GM19397 (cell line): Measurements from ENCODE around the gene ITPR3.

Experiments
- ATAC-seq: cut with Tn5 transposase; IDR thresholded peaks from one replicate; pipeline ENCODE4 v1.9.1; 2021; ENCODE audit warnings: mild to moderate bottlenecking, moderate library complexity; ENCODE audit not compliant: unreplicated experiment

ITPR3 gene

DNA sequence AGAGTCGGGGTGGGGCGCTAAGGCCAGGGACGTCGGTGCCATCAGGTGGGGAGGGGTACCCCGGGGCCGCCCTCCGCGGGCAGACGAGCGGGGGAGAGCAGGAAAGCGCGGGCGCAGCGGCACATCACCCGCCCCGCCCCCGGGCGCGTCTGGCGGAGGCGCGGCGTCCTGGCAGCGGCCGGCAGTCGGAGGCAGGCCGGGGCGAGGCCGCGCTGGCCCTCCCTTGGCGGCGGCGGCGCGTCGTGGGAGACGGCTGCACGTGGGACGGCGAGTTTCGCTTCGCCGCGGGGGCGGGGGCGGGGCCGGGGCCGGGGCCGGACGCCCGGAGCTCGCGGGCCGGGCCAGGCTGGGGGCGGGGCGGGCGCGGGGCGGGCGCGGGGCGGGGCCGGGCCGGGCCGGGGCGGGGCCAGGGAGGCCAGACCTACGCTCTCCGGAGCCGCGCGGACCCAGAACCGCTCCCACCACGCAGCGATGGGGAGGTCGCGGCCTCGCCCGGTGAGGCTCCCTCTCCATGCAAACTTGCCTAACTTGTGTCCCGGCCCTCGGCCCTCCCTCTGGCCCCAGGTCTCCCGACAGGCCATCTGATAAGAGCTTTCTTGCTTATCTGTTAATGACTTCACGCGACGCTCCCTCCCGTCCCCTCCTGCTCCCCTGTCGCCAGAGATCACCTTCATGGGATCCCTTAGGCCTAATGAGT, 12.5 kb downstream of the ITPR3 start:
- no peak for ATAC-seq

DNA sequence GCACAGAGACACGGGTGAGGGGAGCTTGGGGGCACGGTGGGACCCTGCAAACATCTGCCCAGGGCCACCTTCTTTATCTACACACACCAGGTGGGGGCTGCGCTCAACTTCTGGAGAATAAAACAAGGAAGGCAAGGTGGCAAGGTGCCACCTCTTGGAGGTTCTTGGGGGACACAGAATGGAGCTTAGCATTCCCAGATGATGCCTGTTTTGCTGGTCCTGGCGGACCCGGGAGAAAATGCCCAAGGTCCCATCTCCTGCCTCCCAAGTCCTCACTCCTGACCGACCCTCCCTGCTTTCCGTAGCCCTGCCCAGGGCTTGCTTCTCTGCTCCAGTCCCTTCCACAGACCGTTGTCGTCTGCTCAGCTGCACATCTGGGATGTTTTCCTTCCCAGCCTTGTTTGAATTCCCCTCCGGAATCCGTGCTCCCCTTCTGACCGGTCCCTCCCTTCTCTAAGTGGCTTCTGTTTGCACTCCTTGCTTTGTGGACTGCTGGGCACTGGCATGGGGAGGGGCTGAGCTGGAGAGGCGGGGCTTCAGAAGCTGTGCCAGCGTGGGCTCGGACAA, 13.1 kb downstream of the ITPR3 start:
- ATAC-seq: no peak

GRCh38 chr6:33634946-33635345, 13.8 kb downstream of the ITPR3 start:
- ATAC-seq: no peak

- ATAC-seq: no peak
These were observed 15.5 kb downstream of the ITPR3 start for GRCh38 chr6:33636655-33637054.

GRCh38 chr6:33638556-33638955, 17.4 kb downstream of the ITPR3 start:
- ATAC-seq: no peak

DNA sequence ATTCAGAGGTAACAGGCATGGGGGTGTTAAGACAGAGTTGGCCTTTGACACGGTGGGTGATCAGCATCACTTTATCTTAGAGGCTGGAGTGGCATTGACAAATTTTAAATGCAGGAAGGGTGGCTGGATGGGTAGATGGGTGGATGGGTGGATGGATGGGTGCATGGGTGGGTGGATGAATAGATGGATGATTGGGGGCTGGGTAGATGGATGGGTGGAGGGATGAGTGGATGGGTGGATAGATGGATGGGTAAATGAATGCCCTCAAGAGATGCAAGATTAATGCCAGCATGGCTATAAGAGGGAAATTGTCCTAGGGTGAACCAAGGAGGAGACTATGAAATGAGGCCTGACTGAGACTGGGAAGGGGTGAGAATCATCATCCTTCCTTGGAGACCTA, 18.4 kb downstream of the ITPR3 start:
- no peak for ATAC-seq

DNA sequence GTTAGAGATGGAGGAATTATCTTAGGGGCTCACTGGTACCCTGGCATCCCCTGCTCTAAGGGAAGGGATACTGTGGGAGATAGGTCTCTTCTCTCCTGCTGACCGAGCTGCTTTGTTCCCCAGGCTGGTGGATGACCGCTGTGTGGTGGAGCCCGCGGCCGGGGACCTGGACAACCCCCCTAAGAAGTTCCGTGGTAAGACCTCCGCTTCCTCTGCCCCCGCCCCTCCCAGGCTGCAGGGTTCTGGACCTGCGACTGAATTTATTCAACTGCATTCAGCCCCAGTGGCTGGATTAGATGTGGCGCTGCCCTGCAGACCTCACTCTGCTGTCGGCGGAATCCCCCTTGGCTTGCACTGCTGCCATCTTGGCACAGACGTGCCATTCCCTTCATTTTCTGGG, 19.2 kb downstream of the ITPR3 start:
- ATAC-seq: no peak

- no peak for ATAC-seq
These were observed 20.0 kb downstream of the ITPR3 start for GRCh38 chr6:33641144-33641543.

GRCh38 chr6:33641602-33642001, 20.5 kb downstream of the ITPR3 start:
- ATAC-seq: no peak

GRCh38 chr6:33642897-33643296, 21.8 kb downstream of the ITPR3 start:
- ATAC-seq: no peak

GRCh38 chr6:33651403-33651802, 30.3 kb downstream of the ITPR3 start:
- ATAC-seq: no peak

GRCh38 chr6:33652002-33652401, 30.9 kb downstream of the ITPR3 start:
- no peak for ATAC-seq

- no peak for ATAC-seq
These were observed 33.9 kb downstream of the ITPR3 start for GRCh38 chr6:33654831-33655554.

DNA sequence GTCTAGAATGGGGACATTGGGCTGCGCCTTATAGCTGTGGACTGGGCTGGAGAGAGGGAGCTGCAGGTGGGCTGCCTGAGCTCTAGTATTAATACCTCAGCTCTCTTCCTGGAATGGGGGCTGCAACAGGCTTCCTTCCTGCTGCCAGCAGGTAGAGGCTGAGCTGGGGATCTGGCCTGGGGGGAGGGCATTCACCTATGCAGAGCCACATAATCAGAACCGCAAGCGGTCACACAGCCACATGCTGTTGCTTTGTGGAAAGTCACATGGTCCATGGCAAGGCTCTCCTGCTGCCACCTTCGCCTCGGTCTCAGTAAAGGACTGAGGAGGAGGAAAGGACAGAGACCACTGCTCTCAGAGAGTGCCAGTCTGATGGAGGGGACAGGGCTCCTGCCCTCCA, 35.7 kb downstream of the ITPR3 start:
- ATAC-seq: no peak

DNA sequence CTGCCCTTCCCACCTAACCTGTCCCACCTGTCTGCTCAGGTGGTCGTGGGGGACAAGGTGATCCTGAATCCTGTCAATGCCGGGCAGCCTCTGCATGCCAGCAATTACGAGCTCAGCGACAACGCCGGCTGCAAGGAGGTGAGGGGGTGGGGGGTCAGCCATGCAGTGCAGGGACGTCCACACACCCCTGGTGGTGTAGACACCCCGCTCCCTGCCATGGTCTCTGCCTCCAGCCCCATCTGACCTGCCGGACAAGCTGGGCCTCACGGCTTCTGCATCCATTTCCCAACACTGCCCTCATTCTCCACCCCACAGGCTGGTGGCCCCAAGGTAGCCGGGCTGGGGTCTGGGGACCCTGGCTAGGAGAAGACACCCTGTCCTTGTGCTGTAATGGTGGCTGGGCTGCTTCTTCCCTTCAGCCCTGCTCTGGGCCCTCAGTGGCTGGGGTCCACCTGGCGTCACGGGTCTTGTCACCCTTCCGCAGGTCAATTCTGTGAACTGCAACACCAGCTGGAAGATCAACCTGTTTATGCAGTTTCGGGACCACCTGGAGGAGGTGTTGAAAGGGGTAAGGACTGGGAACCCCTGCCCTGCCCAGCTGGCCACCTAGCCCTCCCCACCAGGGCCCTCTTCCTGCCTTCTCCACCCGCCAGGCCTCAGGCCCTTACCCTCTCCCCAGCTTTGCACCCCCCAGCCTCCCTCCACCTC, 38.0 kb downstream of the ITPR3 start:
- ATAC-seq: no peak

- ATAC-seq: no peak
These were observed 38.9 kb downstream of the ITPR3 start for GRCh38 chr6:33659986-33660385.

GRCh38 chr6:33661106-33661838, 40.1 kb downstream of the ITPR3 start:
- no peak for ATAC-seq

DNA sequence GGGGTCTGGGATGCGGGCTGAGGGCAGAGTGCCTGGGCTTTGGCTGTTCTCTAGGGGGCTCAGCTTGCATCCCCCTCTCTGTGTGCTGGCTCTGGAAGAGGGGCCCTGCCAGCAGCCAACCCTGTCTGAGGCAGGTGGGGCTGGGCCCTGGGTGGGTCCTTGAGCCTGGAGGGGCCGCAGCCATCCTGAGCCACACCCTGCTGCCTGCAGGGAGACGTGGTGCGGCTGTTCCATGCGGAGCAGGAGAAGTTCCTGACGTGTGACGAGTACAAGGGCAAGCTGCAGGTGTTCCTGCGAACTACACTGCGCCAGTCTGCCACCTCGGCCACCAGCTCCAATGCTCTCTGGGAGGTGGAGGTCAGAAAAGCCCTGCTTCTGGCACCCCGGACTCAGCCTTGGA, 41.2 kb downstream of the ITPR3 start:
- no peak for ATAC-seq

- ATAC-seq: no peak
These were observed 41.9 kb downstream of the ITPR3 start for GRCh38 chr6:33663028-33663427.

GRCh38 chr6:33663727-33664449, 42.8 kb downstream of the ITPR3 start:
- no peak for ATAC-seq
